C4-2B (cell line): ENCODE results near the gene EGFLAM.

ENCODE experiments used
- CTCF ChIP-seq: fragments of 450-650 bp; conservative IDR thresholded peaks from 2 replicates; pipeline ENCODE4 v1.5.1; 2017; ENCODE audit warnings: mild to moderate bottlenecking
- ZFX ChIP-seq: fragments of 450-650 bp; IDR thresholded peaks from 2 replicates; pipeline ENCODE4 v1.6.1; 2017

- no peak for TF ChIP-seq CTCF
- no peak for TF ChIP-seq ZFX
Observed at GRCh38 chr5:38469707-38470267, 211.4 kb downstream of the EGFLAM start.
